MM.1S (cell line): Measurements from ENCODE around the gene GAREM2.

ENCODE experiments used
- EZH2 ChIP-seq: fragments of 300-600 bp; sonication (generic); optimal IDR thresholded peaks from 2 replicates; pipeline ENCODE3; 2017; ENCODE audit warnings: low read depth, mild to moderate bottlenecking, antibody characterized with exemption, low read length, mixed read lengths
- TF ChIP-seq, protein P1 (sequence below): fragments of 300-600 bp; sonication (generic); IDR thresholded peaks from 2 replicates; pipeline ENCODE4 v1.5.1; 2016; ENCODE audit warnings: antibody characterized with exemption, low read length, mixed read lengths

DNA sequence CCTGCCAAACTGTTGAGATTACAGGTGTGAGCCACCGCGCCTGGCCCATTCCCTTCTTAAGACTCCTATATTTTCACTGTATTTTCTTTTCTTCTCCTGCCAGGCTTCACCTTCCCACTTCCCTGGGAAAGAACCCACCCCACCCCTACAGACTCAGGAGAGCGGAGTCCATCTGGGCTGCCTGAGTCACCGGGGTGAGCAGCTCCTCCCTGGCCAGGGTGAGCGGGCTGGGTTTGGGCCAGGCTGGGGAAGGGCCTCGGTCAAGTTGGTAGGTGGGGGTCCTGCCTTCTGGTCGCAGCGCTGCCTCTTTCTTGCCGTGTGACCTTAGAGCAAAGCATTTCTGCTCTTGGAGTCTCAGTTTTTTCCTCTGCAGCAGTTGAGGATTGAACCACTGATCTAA is 2.1 kb upstream of the GAREM2 start:
- TF ChIP-seq, protein P1, sequence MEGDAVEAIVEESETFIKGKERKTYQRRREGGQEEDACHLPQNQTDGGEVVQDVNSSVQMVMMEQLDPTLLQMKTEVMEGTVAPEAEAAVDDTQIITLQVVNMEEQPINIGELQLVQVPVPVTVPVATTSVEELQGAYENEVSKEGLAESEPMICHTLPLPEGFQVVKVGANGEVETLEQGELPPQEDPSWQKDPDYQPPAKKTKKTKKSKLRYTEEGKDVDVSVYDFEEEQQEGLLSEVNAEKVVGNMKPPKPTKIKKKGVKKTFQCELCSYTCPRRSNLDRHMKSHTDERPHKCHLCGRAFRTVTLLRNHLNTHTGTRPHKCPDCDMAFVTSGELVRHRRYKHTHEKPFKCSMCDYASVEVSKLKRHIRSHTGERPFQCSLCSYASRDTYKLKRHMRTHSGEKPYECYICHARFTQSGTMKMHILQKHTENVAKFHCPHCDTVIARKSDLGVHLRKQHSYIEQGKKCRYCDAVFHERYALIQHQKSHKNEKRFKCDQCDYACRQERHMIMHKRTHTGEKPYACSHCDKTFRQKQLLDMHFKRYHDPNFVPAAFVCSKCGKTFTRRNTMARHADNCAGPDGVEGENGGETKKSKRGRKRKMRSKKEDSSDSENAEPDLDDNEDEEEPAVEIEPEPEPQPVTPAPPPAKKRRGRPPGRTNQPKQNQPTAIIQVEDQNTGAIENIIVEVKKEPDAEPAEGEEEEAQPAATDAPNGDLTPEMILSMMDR: no peak
- no peak for TF ChIP-seq EZH2
